GM19238 (cell line): ENCODE results near the gene SHANK1.

Experiments used
- DNase-seq: peaks from one replicate; pipeline ENCODE4 v3.0.0; 2011; ENCODE audit warnings: low spot score; ENCODE audit not compliant: insufficient read length

The SHANK1 gene

DNA sequence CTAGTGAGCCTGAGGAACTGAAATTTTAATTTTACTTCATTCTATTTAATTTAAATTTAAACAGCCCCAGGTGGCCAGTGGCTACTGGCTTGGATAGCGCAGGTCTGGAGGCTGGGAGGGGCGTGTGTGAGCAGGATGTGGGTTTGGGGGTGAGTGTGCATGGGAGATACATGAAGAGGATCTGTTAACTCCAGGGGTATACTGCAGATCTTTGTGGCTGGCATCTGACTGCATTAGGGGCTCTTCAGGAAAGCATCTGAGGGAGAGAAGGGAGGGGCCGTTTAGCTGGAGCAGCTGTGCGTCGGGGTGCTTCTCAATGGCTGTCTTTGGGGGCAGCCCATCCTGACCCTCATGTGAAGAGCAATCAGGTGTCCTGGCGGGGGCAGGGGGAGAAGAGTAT is 6.8 kb downstream of the SHANK1 start:
- DNase-seq, result no peak

DNA sequence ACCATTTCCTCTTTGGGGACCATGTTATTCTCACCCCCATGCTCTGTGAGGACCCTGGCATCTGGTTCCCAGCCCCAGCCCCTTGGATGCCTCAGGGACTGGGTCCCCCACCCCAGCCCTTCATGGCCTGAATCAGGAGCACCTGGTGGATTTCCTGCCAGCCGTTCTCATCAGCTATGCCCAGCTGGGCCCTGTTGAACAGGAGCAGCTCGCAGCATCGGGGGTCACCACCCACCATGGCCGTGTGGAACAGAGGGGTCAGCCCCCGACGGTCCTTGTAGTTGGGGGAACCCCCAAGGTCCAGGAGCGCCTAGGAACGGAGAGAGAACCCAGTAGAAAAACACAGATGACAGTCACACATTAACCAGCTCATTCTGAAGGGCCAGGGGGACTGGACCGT is 7.8 kb downstream of the SHANK1 start:
- DNase-seq, result no peak

DNA sequence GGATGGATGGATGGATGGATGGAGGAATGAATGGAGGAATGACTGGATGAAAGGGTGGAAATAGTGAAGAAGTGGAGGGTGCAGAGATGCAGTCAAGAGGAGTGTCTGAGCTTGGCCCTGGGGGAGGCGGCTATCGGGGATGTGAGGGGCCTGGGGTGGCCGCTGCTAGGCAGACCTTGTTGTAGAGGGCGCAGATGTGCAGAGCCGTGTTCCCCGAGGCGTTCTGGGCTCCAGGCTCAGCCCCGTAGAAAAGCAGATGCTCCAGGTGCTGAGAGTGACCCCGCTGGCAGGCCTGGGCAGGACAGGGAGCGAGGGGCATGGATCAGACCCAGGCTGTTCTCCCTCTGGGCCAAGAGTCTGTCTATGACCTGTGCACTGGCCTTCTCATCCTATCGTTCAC is 8.4 kb downstream of the SHANK1 start:
- DNase-seq, result no peak

DNA sequence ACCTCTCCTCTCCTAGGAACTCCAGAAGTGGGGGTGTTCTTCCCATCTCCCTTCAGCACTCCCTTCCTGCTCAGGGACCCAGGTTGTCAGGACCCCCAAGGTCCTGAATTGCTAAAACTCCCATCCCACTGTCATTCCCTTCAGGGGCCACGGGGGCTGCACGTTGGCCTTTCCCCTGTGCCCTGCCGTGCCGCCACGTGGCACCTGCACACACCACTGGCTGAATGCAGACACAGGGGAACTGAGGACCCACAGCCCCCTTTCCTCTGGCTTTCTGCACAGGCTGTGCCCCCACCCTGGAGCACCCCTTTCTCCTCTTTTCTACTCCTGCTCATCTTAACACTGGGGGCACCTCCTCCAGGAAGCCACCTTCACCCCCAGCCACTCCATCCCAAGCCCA is 9.0 kb downstream of the SHANK1 start:
- DNase-seq, result no peak

DNA sequence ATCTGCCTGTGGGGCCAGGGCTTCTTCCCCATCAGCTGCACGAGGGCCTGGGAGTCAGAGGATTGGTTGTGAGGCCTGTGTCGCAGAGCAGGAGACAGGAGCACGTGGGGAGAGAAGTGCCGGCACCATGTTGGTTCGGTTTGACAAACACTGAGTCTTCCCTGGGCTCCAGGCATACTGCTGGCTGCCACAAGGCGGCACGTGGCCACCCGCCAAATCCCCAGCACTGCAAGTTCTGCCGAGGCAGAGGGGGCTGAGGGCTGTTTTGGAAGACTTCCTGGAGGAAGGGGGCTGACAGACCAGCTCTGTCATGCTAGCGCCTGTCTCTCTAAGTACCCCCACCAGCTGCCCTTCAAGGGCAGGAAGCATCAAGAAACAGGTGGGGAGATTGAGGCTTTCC is 9.5 kb downstream of the SHANK1 start:
- DNase-seq, result no peak

DNA sequence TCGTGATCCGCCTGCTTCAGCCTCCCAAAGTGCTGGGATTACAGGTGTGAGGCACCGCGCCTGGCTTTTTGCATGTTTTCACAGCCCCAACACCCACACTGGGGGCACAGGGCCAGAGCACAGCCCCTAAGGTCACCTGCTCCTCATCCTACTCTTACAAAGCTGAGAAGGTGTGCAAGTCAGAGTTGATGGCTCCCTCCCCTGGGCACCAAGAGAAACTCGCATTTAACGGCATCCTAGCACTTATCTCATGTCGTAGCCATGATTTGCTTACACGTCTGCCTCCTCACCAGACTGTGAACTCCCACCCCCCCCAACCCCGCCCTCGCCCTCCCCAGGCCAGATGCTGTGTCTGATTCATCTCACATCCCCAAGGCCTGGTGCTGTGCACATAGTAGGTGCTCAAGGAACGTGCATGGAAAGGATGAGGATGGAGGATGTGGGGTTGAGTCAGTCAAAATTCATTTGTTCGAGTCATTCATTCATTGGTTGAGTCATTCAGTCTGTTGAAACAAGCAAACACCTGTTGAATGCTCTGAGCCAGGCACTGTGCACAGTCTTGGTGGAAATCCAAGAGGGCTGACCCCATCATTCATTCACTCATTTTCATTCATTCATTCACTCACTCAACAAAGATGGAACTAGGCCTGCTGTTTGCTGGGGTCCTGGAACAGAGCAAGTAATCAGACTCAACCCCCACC is 11.3 kb downstream of the SHANK1 start:
- no peak for DNase-seq

DNA sequence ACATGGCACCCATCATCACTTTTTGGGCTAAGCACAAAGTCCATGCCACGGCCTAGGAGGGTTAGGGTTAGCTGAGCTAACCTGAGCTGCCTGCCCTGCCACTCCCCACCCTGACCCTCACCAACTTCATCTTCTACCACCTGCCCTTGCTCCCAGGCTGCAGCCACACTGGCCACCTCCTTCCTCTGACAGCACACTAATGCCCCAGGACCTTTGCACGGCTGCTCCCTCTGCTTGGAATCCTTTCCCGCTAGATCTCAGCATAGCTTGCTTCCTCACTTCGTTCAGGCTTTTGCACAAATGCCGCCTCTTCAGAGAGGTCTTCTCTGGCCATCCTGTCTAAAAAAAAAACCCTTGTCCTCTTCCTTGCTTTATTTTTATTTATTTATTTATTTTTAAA is 13.2 kb downstream of the SHANK1 start:
- DNase-seq, result no peak

DNA sequence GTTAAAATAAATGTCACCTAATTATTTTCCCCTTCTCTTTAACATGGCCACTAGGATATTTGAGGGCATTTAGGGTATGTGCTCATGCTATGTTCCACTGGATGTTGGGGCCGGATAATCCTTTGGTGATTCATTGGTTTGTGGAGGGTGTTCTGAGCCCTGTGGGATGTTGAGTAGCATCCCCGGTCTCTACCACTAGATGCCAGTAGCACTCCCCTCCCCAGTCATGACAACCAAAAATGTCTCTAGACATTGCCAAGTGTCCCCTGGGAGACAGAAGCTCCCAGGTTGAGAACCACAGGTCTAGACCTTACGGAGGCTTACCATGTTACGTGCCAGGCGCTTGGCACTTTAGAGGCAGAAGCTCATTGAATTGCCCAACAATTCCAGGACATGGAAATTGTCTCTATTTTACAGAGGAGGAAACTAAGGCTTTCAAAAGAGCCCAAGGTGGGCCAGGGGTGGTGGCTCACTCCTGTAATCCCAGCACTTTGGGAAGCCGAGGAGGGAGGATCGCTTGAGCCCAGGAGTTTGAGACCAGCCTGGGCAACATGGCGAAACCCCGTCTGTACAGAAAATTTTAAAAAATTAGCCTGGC is 14.1 kb downstream of the SHANK1 start:
- DNase-seq, result peak; percentile 72

DNA sequence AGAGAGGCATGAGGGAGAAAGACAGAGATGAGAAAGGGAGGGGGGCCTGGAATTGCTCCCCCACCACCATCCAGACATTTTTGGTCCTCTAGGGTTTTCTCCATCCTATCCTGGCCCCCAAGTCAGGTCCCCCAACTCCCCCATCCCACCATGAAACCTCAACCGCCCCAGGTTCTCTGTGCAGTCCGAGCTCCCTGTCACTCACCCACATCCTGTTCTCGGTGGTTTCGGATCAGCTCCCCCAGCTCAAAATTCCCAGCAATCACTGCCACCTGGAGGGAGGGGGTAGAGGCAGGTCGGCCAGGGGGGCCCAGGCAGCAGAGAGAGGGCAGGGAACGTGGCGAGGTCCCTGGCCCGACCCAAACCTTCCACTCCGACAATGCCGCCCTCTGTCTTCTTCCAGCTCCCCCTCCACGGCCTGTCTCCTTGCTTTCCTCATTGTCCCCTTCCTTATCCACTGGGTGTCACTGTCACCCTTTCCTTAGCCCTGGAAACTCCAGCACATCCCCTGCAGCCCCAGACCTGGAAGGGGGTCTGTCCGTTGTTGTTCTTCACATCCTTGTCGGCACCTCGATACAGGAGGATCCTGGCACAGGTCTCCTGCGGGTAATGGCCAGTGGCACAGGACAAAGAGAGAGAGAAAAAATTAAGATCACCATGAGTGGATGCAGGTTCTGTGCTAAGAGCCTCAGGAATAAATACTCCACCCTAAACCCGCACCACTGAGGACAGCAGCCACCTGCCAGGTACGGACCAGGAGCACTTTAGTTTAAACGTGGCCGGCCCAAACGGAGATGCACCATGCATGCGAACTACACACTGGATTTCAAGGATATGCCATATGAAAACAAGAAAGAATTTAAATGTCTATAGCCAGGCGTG is 15.4 kb downstream of the SHANK1 start:
- DNase-seq, result no peak

DNA sequence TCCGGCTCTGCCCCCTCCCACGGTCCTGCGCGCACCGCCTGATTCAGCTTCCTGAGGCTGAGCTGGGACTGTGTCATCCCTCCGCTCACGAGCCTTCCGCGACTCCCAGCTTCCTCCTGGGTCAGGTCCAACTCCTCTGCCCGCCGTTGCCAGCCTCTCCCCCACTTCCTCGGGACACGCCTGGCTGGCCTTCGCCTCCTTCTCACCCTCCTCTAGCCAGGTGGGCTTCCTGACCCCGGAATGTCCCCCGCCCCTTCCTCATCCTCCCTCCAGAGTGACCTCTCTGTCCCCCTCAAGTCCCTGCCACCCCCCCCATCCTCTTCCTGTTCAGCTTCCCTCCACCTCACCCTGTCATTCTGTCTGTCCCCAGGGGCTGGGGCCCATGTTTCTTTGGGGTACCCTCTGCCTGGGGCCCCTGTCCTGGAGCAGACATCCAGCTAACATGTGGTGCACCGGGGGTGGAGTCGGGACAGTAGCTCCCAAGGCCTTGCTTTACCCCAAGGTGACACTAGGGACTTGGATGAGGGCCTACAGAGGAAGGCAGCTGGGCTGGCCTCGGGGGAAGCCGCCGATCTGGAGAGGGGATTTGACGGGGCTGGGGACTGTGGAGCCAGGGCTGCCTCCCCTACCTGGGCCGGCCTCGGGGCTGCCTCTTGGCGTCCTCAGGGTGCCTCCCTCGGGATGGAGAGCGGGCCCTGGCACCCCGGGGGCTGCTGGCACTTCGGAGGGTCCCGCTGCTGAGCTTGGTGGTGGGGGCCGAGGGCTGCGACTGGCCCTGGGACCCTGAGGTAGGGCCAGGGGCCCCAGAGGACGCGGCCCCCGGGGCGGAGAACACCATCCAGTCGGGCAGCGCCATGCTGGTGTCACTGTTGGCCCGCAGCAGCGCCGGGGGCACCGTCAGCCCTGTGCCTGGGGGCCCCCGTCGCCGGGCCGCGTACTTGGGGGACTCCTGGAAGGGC is 16.5 kb downstream of the SHANK1 start:
- DNase-seq, result no peak

DNA sequence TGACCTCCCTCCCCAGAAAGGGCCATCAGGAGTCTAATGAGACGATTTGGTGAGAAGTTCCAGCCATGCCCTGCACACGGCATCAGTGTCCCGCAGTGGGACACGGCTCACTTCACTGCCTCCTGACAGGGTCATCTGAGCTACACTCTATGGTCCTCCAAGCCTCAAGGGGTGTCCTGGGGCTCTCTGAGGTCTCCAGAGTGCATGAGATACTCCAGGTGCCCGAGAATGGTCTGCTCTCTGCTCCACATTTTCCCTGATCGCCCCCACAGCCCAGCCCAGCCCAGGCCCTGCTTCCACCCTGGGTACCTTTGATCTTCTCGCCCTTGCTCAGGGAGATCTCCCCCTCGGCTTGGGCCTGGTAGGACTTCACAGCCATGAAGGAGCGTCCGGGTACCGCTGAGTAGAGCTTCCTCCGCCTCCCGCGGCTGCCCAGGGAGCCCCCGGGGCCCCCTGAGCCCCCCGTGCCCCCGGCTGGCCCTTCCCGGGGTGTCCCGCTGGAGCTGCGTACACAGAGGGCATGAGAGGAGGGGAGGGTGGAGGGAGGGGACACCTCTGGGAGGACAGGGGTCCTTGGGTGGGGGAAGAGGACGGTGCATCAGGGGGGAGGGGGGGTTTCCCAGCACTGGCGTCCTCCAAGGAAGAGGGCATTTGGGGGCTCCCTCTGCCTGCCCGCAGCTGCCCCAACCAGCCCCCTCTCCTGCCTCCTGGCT is 17.3 kb downstream of the SHANK1 start:
- DNase-seq, result no peak

DNA sequence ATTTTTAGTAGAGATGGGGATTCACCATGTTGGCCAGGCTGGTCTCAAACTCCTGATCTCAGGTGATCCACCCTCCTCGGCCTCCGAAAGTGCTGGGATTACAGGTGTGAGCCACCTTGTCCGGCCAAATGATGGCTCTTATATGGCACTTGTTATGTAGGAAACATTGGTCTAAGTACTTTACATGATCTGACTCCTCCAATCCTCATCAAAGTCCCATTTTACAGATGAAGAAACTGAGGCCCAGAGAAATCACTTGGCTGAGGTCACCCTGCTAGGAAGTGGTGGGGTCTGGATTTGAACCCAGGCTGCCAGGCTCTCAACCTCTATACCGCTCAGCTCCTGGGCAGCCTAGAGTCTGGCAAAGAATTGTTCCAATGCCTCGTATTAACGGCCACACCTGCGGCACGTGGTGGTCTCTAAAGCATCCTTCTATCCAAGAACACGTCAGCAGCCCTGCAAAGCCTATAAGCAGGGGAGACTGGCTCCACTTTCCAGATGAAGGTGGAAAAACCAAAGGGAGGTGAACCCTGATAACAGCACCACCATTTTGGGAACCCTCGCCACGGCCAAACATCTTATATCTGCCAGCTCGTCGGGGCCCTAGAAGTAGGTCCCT is 18.1 kb downstream of the SHANK1 start:
- no peak for DNase-seq

DNA sequence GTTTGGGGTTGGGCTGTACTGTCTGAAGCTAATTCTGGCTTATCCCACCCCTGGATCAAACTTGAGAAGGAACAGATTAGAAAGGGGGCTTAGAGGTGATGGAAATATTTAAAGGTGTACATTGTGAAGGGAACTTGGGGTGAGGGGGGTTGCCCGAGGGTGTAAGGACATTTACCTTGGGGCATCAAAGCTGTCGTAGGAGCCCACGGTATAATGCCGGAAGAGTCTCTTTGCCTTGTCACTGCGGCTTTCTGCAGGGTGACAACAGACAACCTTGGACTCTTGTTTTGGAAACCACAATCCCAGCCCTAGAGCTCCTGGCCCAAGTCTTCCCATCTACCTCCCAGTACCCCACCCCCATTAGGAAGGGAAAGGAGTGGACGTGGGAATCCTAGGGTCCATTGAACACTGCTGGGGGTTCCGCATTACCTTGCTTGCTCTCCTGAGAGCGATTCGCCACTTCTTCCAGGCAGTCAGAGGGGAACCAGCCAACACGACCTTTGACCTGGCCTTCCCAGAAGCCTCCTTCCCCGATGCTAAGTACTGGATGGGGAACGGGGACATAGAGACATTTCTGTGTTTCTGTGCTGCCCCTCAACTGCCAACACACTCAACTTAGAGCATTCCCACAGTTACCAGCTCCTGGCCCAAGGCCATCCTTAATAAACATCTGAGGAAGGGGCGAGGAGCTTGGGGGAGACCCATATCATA is 22.0 kb downstream of the SHANK1 start:
- DNase-seq, result no peak

DNA sequence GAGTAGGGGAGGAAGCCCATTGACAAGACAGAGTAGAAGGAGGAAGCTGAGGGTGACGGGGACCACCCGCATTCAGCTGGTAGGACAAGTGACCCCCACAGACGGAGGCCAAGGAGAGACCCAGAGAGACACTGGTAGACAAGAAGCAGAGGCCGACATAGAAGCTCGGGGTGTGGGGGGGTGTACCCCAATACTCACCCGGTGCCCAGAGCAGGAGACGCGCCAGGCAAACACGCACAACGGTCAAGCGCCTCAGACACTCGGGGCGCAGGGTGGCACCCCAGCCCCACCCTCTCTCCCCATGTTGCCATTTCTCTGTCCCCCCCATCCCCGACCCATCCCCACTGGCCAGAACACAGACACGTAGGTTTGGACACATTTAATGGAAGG is 23.5 kb downstream of the SHANK1 start:
- no peak for DNase-seq

DNA sequence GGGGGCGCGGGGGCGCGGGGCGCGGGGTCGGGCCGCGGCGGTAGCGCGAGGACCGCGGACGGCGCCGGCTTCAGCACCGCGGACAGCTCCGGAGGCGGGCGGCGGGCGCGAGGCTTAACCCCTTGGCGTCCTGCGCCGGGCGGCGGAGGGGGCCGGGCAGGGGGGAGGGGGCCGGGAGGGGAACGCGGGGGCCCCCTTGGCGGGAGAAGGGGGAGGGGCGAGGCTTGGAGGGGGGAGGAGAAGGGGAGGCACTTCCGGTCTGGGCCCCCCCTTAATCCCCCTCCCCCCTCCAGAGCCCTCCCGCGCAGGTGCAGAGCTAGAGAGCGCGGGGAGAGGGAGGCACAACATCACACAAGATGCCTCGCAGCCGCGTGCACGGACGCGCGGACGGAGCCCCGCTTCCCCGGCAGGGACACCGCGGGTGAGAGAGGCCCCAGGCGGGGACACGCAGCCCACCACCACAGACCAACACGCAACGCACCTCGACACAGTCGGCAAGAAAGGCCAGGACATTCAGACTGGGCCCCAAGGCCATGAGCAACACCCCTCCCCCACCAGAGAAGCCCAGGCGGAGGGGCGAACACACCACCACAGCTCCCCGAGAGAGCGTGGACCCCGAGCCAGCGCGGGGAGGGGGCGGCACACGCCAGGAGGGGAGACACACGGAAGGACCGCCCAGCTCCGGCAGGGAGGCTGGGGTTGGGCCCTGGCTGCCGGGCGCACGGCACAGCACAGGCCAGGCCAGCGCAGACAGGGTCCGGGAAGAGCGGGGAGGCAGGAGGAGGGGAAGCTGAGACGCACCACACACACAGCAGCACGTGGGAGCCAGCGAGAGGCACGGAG is 24.1 kb downstream of the SHANK1 start:
- peak; percentile 48 for DNase-seq

DNA sequence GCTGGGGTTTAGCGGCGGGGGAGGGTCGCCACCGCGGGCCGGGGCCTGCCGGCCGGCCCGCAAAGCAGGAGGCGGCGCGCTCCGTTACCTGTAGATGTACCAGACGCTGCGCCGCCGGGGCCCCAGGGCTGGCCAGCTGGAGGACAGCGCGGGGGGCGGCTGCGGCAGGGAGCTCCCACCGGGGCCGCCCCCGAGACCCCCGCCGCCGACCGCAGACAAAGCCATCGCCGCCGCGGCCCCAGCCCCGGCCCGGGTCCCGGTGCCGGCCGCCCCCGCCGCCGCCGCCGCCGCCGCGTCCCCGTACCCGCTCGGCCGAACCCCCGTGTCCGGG is 24.8 kb downstream of the SHANK1 start:
- no peak for DNase-seq

DNA sequence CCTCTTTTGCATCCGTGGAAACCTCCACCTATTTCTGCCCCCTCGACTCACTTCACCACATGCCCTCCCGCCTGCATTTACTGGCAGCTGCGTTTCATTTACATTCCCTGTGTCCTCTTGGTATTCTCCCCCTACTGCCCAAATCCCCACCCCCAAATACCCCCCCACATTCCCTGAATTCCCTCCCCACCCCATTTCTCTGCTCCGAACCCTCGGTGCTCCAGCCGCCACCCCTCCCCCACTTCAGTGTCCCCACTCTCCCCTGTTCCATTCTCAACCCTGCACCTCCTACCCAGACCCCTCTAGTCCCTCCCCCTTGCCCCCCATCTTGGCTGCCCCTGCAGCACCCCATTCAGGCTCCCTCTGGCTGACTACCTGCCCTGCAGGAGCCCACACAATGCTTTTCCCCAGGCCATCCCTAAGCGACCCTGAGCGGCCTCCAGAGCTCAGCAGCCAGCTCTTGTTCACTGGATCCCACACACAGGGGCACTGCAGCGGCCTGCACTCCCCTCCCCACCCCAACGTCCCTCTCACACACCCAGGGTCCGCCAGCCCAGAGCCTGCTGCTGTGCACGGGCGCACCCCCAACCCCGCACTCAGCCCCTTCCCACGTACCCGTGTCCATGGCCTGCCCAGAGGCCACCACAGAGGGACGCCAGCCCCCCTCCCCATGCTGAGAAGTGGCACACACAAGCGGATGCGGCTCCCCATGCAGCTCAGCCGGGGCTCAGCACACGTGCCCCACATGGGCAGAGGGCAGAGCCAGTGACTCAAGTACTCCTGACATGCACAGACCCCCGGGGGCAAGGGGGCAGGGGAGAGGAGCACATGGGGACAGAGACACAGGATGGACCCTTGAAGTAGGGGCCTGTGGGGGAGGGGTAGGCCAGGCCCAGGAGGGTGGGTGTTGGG is 26.3 kb downstream of the SHANK1 start:
- DNase-seq, result no peak

DNA sequence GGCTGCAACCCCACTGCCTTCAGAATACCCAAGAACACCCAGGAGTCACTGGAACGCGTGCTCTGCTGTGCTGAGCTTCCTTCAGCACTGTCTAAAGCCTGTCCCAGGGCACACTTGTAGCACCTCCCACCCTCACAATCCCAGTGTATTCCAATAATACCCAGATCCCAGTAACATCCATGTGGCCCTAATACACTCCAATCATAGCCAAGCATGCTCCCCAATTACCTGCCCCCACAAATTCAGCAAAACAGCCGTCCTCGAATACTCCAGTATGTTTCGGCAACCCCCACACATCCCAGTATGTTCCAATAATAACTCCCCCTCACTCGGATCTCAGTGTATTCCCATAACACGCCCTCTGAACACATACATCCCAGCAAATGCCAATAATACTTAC is 29.2 kb downstream of the SHANK1 start:
- no peak for DNase-seq
